GM21576 (cell line): Measurements from ENCODE around the gene TNFRSF21.
"Not testable (repeated sequence)": the region's sequence is repeated elsewhere in the genome, so short reads cannot be mapped to it uniquely, and the experiment has no call there.

Source experiments
- ATAC-seq: cut with Tn5 transposase; IDR thresholded peaks from one replicate; pipeline ENCODE4 v1.9.1; 2021; ENCODE audit warnings: mild to moderate bottlenecking, moderate library complexity; ENCODE audit not compliant: unreplicated experiment

TNFRSF21 gene

DNA sequence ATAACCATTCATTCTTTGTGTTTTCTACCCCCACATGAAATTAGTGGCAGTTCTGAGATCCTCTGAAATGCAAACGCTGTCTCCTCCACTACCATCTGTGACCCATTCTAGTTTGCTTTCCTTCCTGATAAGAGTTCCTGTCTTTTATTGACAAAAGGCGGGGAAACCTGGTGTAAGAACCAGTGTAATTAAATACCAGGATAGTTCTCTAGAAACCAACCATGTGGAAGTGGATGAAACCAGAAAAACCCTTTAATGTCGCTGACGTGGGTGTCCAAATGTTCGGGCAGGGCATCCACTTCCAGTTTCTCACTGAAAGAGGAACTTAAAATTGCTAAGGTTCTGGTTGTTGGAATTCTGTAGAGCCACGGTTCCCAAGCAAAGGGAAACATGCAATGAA, 79.1 kb downstream of the TNFRSF21 start:
- no peak for ATAC-seq

DNA sequence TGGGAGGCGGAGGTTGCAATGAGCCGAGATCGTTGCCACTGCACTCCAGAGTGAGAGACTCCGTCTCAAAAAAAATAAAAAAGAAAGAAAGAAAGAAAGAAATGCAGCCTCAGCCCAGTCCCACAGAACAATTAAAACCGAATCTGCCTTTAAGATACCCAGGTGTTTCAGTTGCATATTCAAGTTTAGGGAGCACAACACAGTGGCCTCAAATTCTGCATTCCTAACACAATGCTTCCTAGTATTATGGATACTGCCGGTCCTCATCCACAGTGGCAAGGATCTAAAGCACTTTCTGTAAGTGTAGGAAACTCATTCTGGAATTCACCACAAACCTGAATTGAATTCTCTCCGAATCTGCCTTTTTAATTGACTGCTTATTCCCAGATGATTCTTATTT, 80.5 kb downstream of the TNFRSF21 start:
- ATAC-seq, result no peak

DNA sequence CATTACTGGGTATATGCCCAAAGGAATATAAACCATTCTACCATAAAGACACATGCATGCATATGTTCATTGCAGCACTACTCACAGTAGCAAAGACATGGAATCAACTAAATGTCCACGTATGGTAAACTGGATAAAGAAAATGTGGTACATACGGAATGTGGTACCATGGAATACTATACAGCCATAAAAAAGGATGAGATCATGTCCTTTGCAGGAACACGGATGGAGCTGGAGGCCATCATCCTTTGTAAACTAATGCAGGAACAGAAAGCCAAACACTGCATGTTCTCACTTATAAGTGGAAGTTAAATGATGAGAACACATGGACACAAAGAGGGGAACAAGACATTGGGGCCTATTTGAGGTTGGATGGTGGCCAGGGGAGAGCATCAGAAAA, 81.6 kb downstream of the TNFRSF21 start:
- not testable (repeated sequence) for ATAC-seq

DNA sequence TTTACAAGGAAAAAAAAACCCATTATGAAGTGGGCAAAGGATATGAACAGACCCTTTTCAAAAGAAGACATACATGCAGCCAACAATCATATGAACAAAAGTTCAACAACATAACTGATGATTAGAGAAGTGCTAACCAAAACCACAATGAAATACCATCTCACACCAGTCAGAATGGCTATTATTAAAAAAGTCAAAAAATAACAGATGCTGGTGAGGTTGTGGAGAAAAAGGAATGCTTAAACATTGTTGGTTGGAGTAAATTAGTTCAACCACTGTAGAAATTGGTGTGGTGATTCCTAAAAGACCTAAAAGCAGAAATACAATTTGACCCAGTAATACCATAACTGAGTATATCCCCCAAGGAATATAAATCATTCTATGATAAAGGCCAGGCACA, 86.5 kb downstream of the TNFRSF21 start:
- not testable (repeated sequence) for ATAC-seq

DNA sequence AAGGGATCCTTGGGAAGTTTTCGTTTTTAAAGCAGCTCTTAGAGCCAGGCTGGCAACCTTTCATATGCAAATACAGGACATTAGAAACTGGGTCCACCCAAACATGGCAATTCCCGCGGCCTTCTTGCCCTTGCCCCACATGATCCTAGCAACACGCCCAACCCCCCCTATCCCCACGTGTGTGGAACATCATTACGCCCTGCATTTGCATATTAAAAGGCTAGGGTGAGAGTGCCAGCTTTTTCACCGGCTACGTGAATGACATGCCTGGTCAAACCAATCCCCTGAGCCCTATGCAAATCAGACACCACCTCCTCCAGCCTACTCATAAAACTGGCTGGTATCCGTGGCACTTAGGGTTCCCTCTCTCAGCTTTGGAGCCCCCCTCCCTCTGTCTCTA, 88.1 kb downstream of the TNFRSF21 start:
- ATAC-seq, result no peak

DNA sequence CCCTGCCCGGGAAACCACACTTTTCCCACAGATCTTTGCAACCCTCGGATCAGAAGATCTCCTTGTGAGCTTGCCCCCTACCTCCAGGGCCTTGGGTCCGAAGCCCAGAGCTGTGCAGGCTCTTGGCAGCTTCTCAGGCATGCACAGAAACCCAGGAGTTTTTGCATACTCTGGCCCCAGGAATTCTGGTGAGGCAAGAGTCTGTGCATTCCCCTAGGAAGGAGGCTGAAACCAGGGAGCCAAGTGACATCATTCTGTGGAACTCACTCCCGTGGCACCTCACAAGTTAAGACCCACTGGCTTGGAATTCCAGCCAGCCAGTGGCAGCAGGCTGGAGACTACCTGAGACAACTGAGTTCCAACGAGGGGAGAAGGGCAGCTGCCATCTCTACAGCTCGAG, 100.1 kb downstream of the TNFRSF21 start:
- no peak for ATAC-seq

DNA sequence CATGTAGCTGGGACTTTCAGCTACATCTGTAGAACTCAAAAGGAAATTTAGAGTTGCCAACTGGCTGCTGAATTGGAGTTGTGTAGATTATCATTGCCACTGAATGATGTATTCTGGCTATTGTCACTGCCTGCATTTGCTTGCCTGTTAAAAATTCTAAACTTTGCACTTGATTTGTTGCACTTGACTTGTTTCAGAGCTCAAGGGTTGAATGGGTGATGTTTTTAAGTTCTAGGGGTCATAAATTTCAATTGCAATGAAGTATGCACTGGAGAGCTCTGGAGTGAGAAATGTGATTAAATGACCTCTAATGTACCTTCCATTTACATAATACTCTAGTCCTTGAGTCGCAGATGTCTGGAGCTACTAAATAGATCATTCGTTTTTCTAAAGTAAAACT, 102.4 kb downstream of the TNFRSF21 start:
- no peak for ATAC-seq

DNA sequence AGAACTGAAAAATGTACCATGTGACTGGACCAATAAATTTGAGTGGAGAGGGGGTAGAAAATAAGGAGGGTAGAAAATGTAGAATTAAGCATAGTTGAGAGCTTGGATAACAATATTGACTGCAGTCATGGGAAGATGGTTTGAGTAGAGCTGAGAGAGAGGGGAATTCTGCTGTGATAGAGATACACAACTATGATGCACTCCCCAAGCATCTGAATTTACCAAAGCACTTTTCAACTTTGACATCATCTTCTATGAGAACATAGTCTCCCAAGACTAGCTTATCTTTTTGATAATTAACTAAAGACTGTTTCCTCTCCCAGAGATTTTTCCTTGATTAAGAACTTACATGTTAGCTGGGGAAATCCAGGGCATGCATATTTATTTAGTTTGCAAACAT, 103.1 kb downstream of the TNFRSF21 start:
- ATAC-seq, result no peak

DNA sequence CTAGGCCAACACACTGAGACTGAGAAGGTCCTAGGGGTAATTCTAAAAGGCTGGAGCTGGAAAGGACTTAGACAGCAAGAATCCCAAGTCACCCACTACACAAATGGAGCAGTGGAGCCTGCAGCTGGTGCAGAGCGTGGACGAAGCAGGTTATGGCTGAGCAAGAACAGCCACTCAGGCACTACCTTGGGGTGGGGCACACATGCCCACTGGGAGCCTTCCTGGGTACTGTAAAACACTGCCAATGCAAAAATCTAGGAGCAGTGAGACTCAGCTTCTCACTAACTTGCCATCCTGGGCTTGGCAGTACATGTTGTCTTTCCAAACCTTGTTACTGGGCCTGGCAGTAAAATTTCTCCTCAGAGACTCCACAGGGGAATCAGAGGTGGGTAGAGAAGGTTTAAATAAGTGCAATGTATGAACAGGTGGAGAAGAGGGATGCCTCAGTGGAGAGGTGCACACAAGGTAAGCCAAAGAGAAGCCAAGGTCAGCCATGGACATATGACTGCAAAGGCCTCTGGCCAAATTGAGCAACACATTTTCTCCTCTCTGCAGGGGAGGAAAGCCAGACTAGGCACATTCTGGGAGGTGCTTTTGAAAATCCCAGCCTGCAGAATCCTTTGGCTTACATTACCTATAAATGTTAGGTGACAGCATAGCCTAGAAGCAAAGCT, 105.6 kb downstream of the TNFRSF21 start:
- ATAC-seq, result no peak

DNA sequence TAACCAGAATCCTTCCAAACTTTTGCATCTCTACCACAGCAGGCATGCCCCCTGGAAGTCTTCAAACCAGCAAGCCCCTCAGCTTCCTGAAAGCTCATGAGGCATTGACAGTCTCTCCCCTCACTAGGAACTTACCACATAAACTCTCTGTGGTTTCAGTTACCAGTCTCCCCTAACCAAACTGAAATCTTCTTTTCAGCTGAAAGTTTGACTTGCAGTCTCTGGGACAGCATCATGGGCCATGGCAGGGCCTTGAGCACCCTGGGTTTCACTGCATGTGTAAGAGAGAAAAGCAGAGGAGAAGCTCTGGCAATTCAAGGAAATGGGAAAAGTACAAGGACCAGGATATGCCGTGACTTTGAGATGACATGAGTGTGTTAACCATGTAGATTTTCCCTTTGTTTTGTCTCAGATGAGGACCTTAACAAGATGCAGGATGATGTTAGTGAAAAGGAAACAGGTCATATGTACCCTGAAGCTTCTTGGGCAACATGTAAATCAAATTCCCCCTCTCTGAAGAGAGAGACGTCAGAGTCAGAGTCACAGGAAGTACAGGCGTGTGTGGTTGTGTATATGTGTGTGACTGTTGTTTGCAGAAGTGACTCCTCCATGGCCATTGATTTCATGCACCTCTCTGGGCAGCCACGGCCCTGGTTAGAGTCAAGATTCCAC, 106.3 kb downstream of the TNFRSF21 start:
- ATAC-seq, result peak; percentile 86

DNA sequence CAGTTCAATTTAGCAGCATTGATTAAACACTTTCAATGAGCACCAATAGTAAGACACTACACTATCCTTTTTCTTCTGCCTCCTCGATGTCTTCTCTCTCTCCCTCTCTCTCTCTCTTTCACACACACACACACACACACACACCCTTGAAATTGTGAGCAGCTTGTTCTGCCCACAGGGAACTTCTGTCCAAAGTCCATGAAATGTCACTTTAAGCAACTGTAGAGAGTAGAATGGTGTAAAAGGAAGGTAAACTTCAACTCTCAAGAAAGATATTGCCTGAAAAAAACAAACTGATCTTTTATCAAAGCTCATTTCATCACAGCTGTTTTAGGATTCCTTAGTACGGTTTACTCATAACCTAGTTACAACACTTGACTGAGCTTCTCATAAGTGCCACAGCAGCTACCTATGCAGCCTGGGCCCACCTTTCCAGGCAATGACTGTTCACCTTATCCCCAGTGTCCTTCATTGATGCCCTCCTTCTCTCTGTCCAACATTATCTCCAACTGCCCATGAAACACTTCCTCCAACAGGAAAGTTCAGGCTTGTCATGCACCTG, 107.0 kb downstream of the TNFRSF21 start:
- ATAC-seq, result peak; percentile 2

DNA sequence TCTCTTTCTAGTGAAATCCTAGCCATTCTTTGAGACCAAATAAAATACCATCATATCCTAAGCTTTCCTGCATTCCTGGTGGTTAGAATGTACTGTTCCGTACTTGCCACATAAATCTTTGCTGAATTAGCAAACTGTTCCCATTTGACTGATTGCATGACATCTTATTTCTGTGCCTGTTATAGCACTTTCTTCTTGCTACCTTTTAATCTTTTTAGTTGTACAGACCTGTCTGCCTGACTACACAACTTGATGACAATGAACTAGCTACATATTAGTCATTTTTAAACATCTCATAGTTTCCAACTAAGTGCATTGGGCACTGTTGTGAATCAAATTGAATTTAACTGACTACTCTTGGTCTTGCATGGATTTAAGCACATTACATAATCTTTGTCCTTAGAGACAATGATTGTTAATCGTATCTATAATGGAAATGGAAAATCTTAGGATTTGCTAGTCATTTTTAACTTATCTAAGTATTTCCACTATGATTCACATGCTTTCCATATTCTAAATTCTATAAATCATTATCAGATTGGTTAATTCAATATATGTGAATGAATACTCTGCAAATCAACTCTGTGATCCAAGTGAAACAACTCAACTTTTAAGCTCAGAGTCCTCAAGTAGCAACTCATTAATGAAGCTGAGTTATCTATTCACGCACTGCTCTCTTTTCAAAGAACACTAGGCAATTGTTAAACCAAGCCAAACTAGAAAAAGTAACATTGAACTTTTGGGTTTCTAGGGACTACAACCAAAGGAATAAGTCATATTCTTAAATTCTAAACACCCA, 109.0 kb downstream of the TNFRSF21 start:
- no peak for ATAC-seq

DNA sequence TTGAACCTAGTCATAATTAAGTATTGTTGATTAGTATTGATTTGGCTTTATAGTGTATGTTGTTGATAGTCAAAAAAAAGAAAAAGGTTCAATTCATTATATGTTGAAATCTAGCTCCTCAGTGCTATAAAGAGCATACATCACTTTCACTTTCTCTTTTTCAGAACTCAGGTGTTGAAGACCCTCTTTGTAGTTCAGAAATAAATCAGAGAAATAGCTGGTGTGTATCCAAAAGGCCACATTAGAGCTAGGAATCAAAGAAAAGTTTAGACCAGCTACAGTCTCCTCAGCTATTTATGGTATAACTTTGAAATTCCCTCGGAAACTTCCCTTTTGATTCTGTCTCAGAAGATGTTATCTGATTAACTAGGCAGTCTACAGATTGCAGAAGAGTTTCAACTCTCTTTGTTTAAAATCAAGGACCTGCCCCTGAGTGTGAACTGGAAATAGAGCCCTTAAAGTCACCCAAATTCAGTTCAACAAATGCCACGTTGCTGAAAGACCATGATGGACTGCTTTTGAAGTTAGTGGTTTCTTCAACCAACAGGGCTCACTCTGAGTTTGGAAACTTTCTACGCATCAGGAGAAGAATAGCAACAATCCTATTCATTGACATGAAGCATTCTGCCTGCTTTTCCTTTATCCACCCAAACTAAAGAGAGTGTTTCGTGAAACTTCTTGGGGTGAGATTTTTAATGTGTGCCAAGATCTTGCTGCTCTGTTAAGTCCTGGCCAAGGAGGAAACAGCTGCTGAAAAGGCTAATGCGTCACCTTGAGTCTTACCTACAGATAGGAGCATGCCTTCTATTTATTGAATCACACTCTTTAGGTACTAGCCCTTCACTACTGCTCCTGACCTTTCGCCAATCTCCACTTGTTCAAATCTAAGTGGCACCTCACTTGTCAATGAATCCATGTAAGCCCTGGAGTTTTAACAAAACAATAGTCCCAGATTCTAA, 111.7 kb downstream of the TNFRSF21 start:
- no peak for ATAC-seq

DNA sequence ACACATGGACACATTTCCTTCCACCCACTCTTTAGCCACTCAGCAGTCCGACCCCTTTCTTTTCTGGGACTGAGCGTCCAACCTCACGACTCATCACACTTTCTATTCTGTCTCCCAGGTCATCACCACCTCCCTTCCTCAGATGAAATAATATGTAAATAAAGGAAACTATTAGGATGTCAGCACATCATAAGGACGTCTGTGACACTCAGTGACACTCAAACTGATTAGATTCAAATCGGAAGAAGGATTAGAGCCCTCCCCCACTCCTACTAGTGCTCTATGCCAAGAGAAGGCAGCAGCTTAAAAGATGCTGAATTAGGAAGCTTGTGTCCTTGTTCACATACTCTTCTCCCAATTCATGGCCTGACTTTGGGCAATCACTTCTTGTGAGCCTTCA, 113.6 kb downstream of the TNFRSF21 start:
- ATAC-seq, result no peak

DNA sequence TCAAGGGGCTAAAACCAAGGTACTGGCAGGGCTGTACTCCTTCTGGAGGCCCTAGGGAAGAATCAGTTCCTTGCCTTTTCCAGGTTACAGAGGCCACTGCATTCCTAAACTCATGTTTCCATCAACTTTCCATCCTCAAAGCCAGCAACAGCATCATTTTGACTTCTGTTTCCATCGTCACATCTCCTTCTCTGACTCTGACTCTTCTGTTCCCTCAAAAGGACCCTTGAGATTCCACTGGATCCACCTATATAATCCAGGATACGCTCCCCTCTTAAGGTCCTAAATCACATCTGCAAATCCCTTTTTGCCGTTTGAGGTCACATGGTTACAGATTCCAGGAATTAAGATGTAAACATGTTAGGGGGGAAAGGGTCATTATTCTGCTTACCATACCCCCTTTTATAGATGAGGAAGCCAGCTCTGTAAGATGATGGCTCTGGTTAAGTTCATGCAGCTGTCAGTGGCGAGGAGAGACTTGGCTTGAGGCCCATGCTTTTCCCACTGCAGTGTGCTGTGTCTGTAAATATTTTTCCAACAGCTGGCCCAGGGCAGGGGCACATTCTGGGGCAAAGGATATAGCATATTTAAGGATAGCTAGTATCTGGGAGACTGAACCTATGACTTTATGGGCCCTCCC, 114.6 kb downstream of the TNFRSF21 start:
- ATAC-seq, result no peak

DNA sequence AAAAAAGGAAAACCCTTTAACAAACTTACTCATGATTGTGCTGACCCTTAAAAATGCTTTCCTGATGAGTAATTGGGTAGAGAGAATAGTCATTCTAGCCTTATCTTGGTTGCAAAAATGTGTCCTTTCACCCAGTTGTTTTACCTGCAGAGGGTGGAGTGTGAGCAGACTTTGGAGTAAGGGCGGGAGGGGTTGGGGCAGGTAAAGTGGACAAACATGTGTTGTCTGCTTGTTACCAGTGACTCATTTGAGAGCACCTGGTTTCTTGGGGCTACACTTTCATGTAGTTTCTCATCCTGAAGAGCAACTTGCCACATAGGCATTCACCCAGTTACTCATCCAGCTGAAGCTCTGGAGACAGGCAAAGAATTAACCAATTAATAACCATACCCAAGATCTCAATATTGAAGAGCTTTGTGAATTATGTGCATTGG, 121.1 kb downstream of the TNFRSF21 start:
- no peak for ATAC-seq

DNA sequence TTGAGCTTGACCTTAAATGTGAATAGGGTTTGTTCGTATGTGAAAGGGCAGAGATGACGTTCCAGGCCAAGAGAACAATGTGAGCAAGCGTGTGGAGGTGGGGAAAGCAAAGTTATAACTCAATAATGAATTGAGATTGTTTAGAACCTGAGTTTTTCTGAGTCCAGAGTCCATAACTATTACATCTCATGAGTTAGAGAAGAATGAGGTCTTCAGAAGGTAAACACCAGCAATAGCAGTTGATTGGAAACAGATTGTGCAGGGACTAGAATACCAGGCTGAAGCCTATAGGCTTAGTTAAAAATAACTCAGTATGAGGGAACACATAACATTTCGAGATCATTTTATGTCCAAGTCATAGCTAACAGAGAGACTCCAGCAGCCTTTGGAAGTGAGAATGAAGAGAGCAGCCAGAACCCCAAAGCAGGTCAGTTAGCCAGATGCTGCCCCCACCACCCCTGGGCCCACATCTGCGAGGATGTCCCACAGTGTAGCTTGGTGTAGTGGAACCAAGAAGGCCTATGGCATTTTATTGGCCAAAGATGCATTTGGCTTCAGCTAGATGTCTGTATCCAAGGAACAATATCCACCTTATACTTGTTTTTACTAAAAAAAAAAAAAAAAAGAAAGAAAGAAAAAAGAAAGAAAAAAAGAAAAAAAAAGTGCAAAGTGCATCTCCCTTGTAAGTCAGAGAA, 121.7 kb downstream of the TNFRSF21 start:
- no peak for ATAC-seq

DNA sequence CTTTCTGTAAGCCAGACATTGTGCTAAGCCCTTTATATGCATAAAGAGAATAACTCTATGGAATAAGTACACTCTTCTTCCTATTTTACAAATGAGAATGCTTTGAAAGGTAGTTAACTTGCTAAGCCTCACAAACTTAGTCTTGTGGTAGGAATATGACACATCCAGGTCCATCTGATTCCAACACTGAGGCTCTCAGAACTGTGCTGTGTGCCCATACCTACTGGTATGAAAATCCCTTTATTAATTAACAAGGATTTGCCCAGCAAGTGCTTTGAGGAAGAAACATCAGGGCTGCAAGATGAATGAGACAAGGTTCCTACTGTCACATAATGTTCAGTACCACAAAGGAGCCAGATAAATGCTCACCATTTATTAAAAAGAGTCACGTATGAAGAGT, 122.6 kb downstream of the TNFRSF21 start:
- no peak for ATAC-seq

DNA sequence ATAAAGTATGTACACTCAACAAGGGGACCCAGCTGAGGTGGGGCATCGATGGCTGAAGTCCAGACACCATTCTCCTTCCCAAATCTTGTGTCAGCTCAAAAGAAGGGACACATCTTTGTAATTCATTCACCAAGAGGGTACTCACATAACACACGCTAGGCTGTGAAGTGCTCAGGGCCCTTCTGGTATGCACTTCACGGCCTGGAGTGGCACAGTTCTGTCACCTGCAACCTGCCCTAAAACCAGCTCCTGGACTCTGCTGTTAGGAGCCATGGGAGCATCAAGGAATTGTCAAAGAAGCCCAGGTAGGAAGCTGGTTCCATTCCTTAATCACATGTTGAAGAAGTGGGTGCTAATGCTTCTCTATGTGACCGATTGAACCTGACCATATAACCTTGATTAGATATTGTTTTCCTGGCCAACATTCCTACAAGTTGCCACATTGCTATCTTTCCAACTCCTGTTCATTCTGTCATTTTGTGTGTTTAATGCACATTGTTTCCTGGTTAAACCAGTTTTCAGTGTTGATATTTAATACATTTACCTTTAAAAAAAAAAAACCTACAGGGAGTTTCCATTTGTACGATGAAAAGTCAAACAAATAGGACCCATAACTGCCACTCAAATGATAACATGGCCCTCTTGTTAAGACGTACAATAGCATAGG, 127.3 kb downstream of the TNFRSF21 start:
- no peak for ATAC-seq
